ENCODE data around the gene MTMR2. TPM values are rescaled to one million over a fixed set of nuclear protein-coding genes. Genes with fewer than 3 reads are reported as not detected.
A peak's percentile ranks its signal among the peaks of the same experiment; 100 is the strongest.

The MTMR2 gene
- total and polyA plus RNA-seq, 10 of the 15 experiments (the other 5 are each of a cell fraction or from before 2014, with no cell fraction given) = 7.6 to 46.6 (median 22.5) TPM

GRCh38 chr11:95793116-95793515 is 130.8 kb downstream of the MTMR2 start:
- Histone ChIP-seq H3K9ac (ENCODE audit: control insufficient read depth, insufficient read depth, low read length) (no peak overlapping the region), H3K4me2 (ENCODE audit: control insufficient read depth, insufficient read depth) (peak overlapping the region; percentile 46), H3K36me3 (ENCODE audit: control insufficient read depth in 2 of 2, insufficient read depth in 2 of 2, low read length in 1 of 2) (no peaks in the 10 kb centered on the region), H3K4me1 (ENCODE audit: control insufficient read depth, insufficient read depth, low read length) (0 out of 2 replicates have a peak, but pooled peaks cover 3% of the 10 kb centered on the region), H2AFZ (ENCODE audit: control insufficient read depth, low read depth, low read length) (no peak overlapping the region), H3K79me2 (ENCODE audit: control insufficient read depth, insufficient read depth, low read length) (peaks cover 81% of the 10 kb centered on the region), H3K27ac (ENCODE audit: control insufficient read depth, insufficient read depth) (no peak overlapping the region), H3K27me3 (replicated peaks in 1 of 2; ENCODE audit: control insufficient read depth in 2 of 2, insufficient read depth in 2 of 2, low read length in 1 of 2) (no peaks in the 10 kb centered on the region), H3K9me3 (replicated peaks; ENCODE audit: control insufficient read depth, insufficient read depth, low read length) (no peaks in the 10 kb centered on the region), H4K20me1 (ENCODE audit: control insufficient read depth, insufficient read depth) (no peaks in the 10 kb centered on the region), H3K4me3 (peak overlapping the region; percentile 87; the same call in 1 of the 2 replicates)
- no TSS peak for BruUV-seq (replicated peaks)
- ChIA-PET POLR2A (interaction anchor here (0.6 to 5.5 kb wide), 6 partner anchors 10 to 726 kb away, joined by 3 to 23 read pairs (median 3); partner anchors contain the start of genes MAML2 and SRSF8), CTCF (interaction anchor here (0.7 to 2.8 kb wide), 8 partner anchors 9 to 715 kb away, joined by 3 to 15 read pairs (median 6); no protein-coding TSS in a partner anchor), SMC1A (ENCODE audit: uncharacterized antibody, unreplicated experiment) (interaction anchor here (0.6 to 5.6 kb wide), 11 partner anchors 14 to 601 kb away, joined by 3 to 37 read pairs (median 3); no protein-coding TSS in a partner anchor), RAD21 (ENCODE audit: unreplicated experiment) (interaction anchor here (0.7 kb wide), 1 partner anchor 129 kb away, joined by 3 read pairs; no protein-coding TSS in a partner anchor)
- FAIRE-seq = no peak
- no peak for DNase-seq (ENCODE audit: low read depth, low spot score)
- 75% methylated on average over 4 of the region's 4 CpGs for WGBS (ENCODE audit: insufficient coverage, insufficient replicate concordance, low lambda C conversion rate, missing lambda C conversion rate)
- intact Hi-C loops (cut with micrococcal nuclease; ENCODE audit: unreplicated experiment) (loop anchor here (5.0 kb wide), 2 partner anchors 129 to 634 kb away; partner anchors contain the start of gene MTMR2), in situ Hi-C loops (cut with MboI) (loop anchor here (5.0 kb wide), 1 partner anchor 594 kb away; the partner anchor contains the start of gene CCDC82)
- ATAC-seq = no peak
- TF ChIP-seq SREBF1 (IDR thresholded peaks at IDR 0.05; ENCODE audit: low read length) = no peak
- TF ChIP-seq CREB1 (IDR thresholded peaks at IDR 0.05; ENCODE audit: low read depth) = no peak
- no peak for TF ChIP-seq ZBTB11 (CRISPR knock-in tag; IDR thresholded peaks at IDR 0.05)
- no peak for TF ChIP-seq HSF1 (IDR thresholded peaks at IDR 0.05; ENCODE audit: low read depth, low read length)
- TF ChIP-seq RELA (IDR thresholded peaks at IDR 0.05; ENCODE audit: borderline replicate concordance, partially characterized antibody) = no peak
- TF ChIP-seq ETV6 (conservative IDR thresholded peaks at IDR 0.05 in 1 of 2, IDR thresholded peaks at IDR 0.05 in 1 of 2; ENCODE audit: borderline replicate concordance in 1 of 2, low read depth in 1 of 2) = no peak
- TF ChIP-seq STAT3 (IDR thresholded peaks at IDR 0.05; ENCODE audit: low read depth, low read length) = no peak
- no peak for TF ChIP-seq ZNF274 (IDR thresholded peaks at IDR 0.05; ENCODE audit: insufficient read depth, insufficient read length)
- TF ChIP-seq POLR2AphosphoS5 (IDR thresholded peaks at IDR 0.05; ENCODE audit: low read length) = no peak
- no peak for TF ChIP-seq NFXL1 (IDR thresholded peaks at IDR 0.05; ENCODE audit: borderline replicate concordance)
- TF ChIP-seq TCF7 (IDR thresholded peaks at IDR 0.05; ENCODE audit: borderline replicate concordance) = no peak
- no peak for TF ChIP-seq CTCF (IDR thresholded peaks at IDR 0.05 in 2 of 3, conservative IDR thresholded peaks at IDR 0.05 in 1 of 3; ENCODE audit: control insufficient read depth in 2 of 3, extremely low read depth in 1 of 3, insufficient read depth in 1 of 3, low read depth in 3 of 3, low read length in 3 of 3)
- no peak for TF ChIP-seq ZNF24 (IDR thresholded peaks at IDR 0.05)
- TF ChIP-seq CHD4 (IDR thresholded peaks at IDR 0.05) = no peak
- TF ChIP-seq TAF1 (IDR thresholded peaks at IDR 0.05; ENCODE audit: borderline replicate concordance, low read depth, low read length) = no peak
- TF ChIP-seq ATF2 (IDR thresholded peaks at IDR 0.05; ENCODE audit: low read length) = no peak
- no peak for TF ChIP-seq ZBED1 (IDR thresholded peaks at IDR 0.05; ENCODE audit: borderline replicate concordance)
